Adrenal gland (tissue), 12 donors: ENCODE results near the gene TIMM21. TPM values are rescaled to one million over a fixed set of nuclear protein-coding genes. Genes with fewer than 3 reads are reported as not detected.

ENCODE experiments used
- DNase-seq, 7 donors: peaks; one replicate each; pipeline ENCODE4 v3.0.0-alpha.2; 2019 to 2020
- H3K27ac ChIP-seq, 5 donors: fragments of 200-600 bp; sonication (generic) in 4 of 5; 1 replicate in 3 of 5; 2 replicates in 2 of 5; pipeline versions ENCODE4 v1.5.1 to v1.8.0; 2016 to 2020; ENCODE audit warnings: mild to moderate bottlenecking in 1 of 5
- H3K27me3 ChIP-seq: fragments of 200-600 bp; 2 replicates; pipeline ENCODE4 v1.8.0; 2021
- H3K36me3 ChIP-seq, 2 donors: fragments of 200-600 bp; replicated peaks in 1 of 2; 1 replicate in 1 of 2; 2 replicates in 1 of 2; pipeline versions ENCODE4 v1.5.1 to v1.8.0; 2018 to 2022
- H3K4me1 ChIP-seq, 2 donors: fragments of 200-600 bp; replicated peaks in 1 of 2; 1 replicate in 1 of 2; 2 replicates in 1 of 2; pipeline versions ENCODE4 v1.5.1 to v1.8.0; 2018 to 2021
- H3K4me3 ChIP-seq, 4 donors: fragments of 200-600 bp; sonication (generic) in 3 of 4; one replicate each; pipeline ENCODE4 v1.5.1; 2016 to 2018
- H3K9me3 ChIP-seq, 3 donors: fragments of 200-600 bp; sonication (generic) in 1 of 3; replicated peaks in 1 of 3; 1 replicate in 2 of 3; 2 replicates in 1 of 3; pipeline versions ENCODE4 v1.5.1 to v1.8.0; 2016 to 2021
- CTCF ChIP-seq, 6 experiments: fragments of 450-650 bp in 4 of 6; fragments of 200-600 bp in 2 of 6; sonication (generic) in 1 of 6; IDR thresholded peaks; 1 replicate in 5 of 6; 2 replicates in 1 of 6; pipeline versions ENCODE4 v1.5.1 to v1.8.0; 2016 to 2021; ENCODE audit warnings: antibody characterized with exemption in 6 of 6, mild to moderate bottlenecking in 2 of 6, moderate library complexity in 1 of 6
- POLR2A ChIP-seq, 2 donors: fragments of 450-650 bp; IDR thresholded peaks; one replicate each; pipeline ENCODE4 v1.6.1; 2017; ENCODE audit warnings: antibody characterized with exemption in 2 of 2, mild to moderate bottlenecking in 2 of 2, moderate library complexity in 1 of 2
- WGBS, 4 donors: extraction: QIAGEN DNeasy Blood & Tissue Kit in 2 of 4; methylation state at CpG; one replicate each; pipeline versions ENCODE4 v1.1.5 to v1.1.7; 2013 to 2017; 5-methylcytosine and 5-hydroxymethylcytosine counted together
- intact Hi-C, 2 donors: fragments of 100-400 bp; cut with DNase I; formaldehyde crosslinking; loops; one replicate each; pipeline versions ENCODE4 v1.14.1 to v1.15.0; 2022 to 2023
- polyA plus RNA-seq, 3 donors: library from polyadenylated mRNA; stranded (reverse); fragments of 200-250 nt in 2 of 3; fragments of 350-450 nt in 1 of 3; fragmentation: Illumina TruSeq in 1 of 3; extraction: RNeasy Lipid Tissue Mini Kit (QIAGEN cat#74804) in 1 of 3; gene quantifications; one replicate each; pipeline ENCODE4 v1.2.3, GENCODE V29; 2013 to 2014
- total RNA-seq, 9 donors: library from RNA; depleted of rRNA in 4 of 9; stranded (reverse); fragments of >200 nt in 4 of 9; fragments of 120-200 nt in 1 of 9; fragmentation: NEBNext Ultra II Directional in 1 of 9; extraction: Animal tissue kit (Norgen Biotek cat#: 25700) in 1 of 9; gene quantifications; one replicate each; pipeline versions ENCODE4 v1.1.0 to v1.2.4, GENCODE V29; 2013 to 2023
- donor health status: healthy with polysubstance abuse.
- donor health status: Bipolar disorder and iron deficiency.
- donor health status: DM: yes; HTN: yes; CAD: no.
- donor health status: DM: no; HTN: no; CAD: no.
- donor health status: DM: no; HTN: no; CAD: no.
- donor health status: DM: yes; HTN: yes; CAD: no.

Gene TIMM21
- total and polyA plus RNA-seq, 12 donors: 7.1 to 102 (median 34.2) TPM

- intact Hi-C loops: no loop called here
- Histone ChIP-seq H3K4me3 (no peak overlapping the region), H3K27me3 (no peaks in the 10 kb centered on the region), H3K27ac (no peak overlapping the region), H3K4me1 (no peaks in the 10 kb centered on the region), H3K9me3 (no peaks in the 10 kb centered on the region), H3K36me3 (no peaks in the 10 kb centered on the region)
- no peak for TF ChIP-seq CTCF (IDR thresholded peaks at IDR 0.05)
- TF ChIP-seq POLR2A (IDR thresholded peaks at IDR 0.05): no peak
- 81 to 89% (median 83%) methylated on average over 4 of the region's 4 CpGs for WGBS, 4 donors
- no peak for DNase-seq
Measured at GRCh38 chr18:74110976-74111375, 37.3 kb upstream of the TIMM21 start.

GRCh38 chr18:74113711-74114110 is 34.6 kb upstream of the TIMM21 start:
- DNase-seq: no peak
- Histone ChIP-seq H3K36me3 (no peaks in the 10 kb centered on the region), H3K27ac (peak overlapping the region in 1 of 5 donors; percentile 4), H3K9me3 (no peaks in the 10 kb centered on the region), H3K27me3 (no peaks in the 10 kb centered on the region), H3K4me3 (no peak overlapping the region), H3K4me1 (no peaks in the 10 kb centered on the region)
- intact Hi-C loops: no loop called here
- TF ChIP-seq POLR2A (IDR thresholded peaks at IDR 0.05) (no peak), CTCF (IDR thresholded peaks at IDR 0.05) (no peak)

- DNase-seq: no peak
- H3K27ac ChIP-seq: peak overlapping the region in 1 of 5 donors; percentile 4
- H3K9me3 ChIP-seq: no peaks in the 10 kb centered on the region
- H3K4me3 ChIP-seq: no peak overlapping the region
- H3K27me3 ChIP-seq: no peaks in the 10 kb centered on the region
- H3K36me3 ChIP-seq: no peaks in the 10 kb centered on the region
- intact Hi-C loops: no loop called here
- TF ChIP-seq CTCF (IDR thresholded peaks at IDR 0.05): no peak
- no peak for TF ChIP-seq POLR2A (IDR thresholded peaks at IDR 0.05)
- H3K4me1 ChIP-seq: no peaks in the 10 kb centered on the region
- WGBS, 4 donors: 43 to 72% (median 52%) methylated on average over 1 of the region's 1 CpG
Measured at GRCh38 chr18:74114116-74114515, 34.2 kb upstream of the TIMM21 start.

- no peak overlapping the region for H3K4me3 ChIP-seq
- intact Hi-C loops: no loop called here
- no peaks in the 10 kb centered on the region for H3K9me3 ChIP-seq
- no peak for TF ChIP-seq POLR2A (IDR thresholded peaks at IDR 0.05)
- TF ChIP-seq CTCF (IDR thresholded peaks at IDR 0.05): no peak
- WGBS, 4 donors: 59 to 71% (median 66%) methylated on average over 4 of the region's 4 CpGs
- H3K36me3 ChIP-seq: no peaks in the 10 kb centered on the region
- DNase-seq: no peak
- H3K27me3 ChIP-seq: no peaks in the 10 kb centered on the region
- peak overlapping the region in 1 of 5 donors; percentile 8 for H3K27ac ChIP-seq
- no peaks in the 10 kb centered on the region for H3K4me1 ChIP-seq
Measured at GRCh38 chr18:74115046-74115445, 33.3 kb upstream of the TIMM21 start.
